ENCODE results near the gene SUCLA2.
"Not testable (repeated sequence)": the region's sequence is repeated elsewhere in the genome, so short reads cannot be mapped to it uniquely, and the experiment has no call there.

Gene SUCLA2

DNA sequence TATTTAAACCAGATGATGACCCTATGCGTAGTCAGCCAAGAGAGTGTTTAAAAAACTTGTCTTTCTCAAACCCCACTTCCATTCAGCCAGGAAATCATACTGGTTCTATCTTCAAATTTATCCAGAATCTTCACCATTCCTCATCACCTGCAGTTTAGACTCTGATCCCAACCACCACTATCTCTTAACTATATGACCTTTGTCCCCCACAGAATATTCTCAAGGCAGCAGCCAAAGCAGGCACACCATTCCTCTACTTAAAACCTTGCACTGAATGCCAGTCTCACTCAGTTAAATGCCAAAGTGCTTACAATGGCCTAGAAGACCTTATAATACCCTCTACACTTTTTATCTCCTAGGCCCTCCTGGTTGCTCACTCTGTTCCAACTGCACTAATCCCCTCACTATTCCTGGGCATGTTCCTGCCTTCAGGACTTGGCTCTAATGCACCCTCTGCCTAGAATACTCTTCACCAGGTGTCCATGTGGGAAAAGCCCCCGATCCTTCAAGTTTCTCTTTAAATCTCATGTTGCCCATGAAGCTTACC lies 10.1 kb downstream of the SUCLA2 start:
- DNase-seq, result no peak

DNA sequence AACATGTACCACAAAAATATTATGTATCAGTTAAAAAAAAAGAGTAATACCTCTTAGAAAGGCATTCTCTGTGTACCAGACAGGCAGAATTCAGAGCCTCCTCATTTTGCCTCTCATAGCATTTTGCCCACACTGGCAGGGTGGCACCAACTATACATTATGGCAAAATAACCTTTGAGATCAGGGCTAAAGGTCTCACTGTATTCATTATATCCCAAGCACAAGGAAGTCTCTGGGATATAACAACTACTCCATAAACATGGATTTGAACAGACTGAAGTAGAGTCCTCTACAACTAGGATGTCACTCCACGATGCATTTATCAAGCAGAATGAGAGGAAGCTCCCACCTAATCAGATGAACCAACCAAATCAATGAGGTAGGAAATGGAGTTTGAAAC lies 10.6 kb downstream of the SUCLA2 start:
- no peak for DNase-seq

DNA sequence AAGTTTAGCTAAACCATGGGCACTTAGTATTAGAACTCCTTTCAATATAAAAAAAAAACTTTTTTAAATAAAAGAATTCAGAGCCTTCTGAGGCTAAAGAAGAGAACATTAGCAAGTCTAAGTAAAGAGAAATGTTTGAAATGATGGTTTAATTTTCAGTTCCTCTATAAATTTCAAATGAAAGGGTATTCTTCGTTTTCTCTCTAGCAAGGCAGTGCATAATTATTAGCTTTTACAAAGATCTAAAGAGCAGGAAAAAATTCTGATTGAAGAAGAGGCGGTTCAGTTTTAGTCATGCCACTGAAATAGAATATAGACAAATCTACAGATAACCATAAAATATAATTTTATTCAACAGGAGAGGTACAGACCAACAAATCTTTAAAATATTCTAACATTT lies 18.0 kb downstream of the SUCLA2 start:
- DNase-seq, result no peak

DNA sequence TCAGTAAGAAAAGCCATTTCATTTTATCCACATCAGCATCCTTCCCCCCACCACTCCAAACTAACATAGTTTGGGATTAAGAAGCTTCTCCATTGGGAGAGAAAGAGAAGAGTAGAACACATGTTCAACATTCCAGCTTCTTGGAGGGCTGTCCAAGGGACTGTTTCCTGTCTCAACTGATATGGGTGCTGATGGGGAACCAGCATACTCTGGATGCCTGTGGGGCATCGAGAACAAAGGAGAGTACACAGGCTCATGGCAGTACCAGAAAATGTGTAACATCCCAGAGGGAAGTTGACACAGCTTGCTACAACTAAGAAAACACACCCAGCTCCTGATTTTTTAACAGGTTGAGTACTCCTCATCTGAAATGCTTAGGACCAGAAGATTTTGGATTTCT lies 24.7 kb downstream of the SUCLA2 start:
- DNase-seq, result no peak

DNA sequence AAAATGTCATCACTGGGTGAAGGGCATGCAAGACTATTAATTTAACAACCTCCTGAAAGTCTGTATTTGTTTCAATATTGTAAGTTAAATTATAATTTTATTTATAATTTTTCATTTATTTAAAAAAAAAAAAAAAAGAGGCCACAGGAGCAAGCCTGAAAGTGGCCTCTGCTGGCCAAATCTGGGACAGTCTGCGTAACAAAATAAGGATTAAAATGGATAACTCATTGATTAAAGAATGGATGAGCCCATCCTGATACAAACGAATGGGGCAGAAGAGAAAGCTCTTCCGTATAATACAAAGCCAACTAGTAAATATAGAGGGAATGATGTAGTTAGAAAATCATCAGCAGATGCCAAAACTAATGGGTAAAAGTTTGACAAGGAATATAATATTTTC lies 36.2 kb downstream of the SUCLA2 start:
- no peak for DNase-seq

DNA sequence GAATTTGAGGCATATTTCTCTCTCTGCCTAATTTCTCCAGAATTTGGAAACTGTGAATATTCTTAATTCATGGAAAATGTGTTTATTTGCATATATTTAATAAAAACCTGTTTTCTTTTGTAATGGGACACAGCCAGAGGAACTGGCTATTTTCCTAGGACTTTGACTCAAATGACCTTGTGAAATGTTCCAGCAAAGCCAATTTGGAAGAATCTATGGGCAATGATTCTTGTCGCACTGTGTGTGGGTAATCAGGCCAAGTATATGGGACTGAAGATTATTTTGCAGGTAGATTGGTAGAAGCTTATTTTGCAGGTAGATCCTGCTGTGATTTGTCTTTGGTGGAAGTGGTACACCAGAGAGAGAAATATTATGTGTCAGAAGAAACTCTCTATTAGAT lies 38.8 kb downstream of the SUCLA2 start:
- DNase-seq, result no peak

DNA sequence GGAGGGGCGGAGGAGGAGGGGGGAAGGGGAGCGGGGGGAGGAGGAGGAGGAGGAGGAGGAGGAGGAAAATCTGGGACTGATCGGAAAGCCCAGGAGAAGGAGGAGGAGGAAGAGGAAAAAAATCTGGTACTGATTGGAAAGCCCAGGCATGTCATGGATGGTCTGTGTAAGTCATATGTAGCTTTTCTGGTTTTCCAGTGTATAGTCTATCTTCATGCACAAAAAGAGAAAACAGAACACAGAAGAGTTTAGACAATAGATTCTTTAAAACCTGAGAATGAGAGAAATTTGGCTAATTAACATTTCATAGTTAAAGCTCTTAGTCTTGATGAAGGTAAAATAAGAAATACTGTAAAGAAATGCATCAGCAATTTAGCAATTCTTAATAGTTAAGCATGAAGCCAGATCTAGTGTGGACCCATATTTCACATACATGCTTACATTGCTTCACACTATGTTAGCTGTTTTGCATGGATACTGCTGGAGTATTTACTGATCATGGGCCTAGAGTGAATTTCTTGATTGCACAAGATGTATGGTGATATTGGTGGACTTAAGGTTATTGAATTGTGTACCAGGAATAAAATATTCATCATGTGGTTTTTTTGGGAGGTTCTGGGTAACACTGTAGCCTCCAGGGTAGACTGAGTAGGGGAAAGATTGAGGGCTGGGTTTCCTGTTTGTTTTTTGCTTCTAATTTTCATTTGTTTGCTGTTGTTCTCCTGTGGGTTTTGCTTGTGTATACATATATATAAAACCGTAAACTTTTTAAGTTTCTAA lies 41.4 kb downstream of the SUCLA2 start:
- no peak for DNase-seq

DNA sequence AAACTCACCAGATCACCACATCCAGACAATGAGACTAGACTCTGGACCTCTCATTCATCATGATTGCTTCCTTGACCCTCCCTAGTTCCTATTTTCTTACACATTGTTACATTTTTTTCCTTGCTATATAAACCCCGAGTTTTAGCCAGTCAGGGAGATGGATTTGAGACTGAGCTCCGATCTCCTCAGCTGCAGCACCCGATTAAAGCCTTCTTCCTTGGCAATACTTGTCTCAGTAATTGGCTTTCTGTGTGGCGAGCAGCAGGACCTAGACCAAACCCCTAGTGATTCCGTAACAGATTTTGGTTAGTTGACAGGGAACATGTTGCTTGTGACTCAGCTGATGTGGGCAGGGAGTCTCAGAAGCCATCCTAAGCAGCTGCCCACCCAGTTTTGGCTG lies 44.0 kb downstream of the SUCLA2 start:
- DNase-seq, result no peak

DNA sequence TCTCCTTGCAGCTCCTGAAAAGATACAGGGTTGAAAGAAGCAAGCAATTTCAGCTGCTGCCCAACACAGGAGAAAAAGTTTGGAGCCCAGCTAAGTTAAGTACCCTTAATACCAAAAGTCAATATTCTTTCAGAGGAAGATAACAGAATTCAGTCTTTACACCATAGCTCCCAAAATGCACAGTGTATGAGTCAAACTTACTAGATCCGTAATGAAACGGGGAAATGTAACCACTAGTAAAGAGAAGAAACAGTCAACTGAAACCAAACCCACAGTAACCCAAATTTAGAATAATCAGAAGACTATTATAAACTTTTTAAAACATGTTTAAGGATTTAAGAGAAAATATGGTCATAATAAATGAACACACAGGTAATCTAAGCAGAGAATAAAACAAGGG lies 45.2 kb downstream of the SUCLA2 start:
- DNase-seq, result no peak

DNA sequence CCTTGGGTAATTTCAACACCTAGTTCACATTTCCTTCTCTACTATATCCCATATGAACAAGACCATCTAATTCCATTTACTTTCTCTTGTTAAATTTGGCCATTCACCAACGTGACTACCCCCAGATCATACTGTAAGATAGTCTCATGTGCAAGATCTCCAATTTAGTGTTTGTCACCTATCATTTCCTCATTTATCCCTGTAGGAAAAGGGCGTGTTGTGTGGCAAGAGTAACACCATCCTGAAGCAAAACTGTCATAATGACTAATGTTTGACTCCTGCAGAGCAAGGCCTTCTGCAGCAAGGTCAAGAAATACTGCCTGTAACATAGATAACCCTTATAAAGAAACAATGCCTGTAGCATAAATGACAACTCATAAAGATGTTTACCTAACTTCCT lies 51.3 kb downstream of the SUCLA2 start:
- DNase-seq, result no peak

DNA sequence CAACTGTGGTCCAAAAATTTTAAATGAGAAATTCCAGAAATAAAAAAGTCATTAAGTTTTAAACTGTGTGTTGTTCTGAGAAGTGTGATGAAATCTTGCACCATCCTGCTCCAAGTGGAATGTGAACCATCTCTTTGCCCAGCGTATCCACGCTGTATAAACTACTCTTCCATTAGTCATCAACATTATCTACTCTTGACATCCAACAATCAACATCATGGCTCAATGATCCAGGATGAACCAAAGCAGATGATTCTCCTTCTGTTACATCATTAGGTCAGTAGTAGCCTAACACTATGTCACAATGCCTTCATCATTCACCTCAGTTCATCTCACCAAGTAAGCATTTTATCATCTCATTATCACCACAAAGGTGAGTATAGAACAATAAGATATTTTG lies 55.3 kb downstream of the SUCLA2 start:
- no peak for DNase-seq

DNA sequence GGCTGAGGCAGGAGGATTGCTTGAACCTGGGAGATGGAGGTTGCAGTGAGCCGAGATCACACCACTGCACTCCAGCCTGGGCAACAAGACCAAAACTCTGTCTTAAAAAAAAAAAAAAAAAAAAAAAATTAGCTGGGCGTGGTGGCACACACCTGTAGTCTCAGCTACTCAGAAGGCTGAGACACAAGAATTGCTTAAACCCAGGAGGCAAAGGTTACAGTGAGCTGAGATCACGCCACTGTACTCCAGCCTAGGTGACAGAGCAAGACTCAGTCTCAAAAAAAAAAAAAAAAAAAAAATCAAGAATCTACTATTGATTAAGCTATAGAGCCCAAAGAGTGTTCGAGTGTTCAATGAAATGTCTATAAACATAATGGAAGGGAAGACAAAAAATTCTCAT lies 55.9 kb downstream of the SUCLA2 start:
- DNase-seq, result not testable (repeated sequence)

DNA sequence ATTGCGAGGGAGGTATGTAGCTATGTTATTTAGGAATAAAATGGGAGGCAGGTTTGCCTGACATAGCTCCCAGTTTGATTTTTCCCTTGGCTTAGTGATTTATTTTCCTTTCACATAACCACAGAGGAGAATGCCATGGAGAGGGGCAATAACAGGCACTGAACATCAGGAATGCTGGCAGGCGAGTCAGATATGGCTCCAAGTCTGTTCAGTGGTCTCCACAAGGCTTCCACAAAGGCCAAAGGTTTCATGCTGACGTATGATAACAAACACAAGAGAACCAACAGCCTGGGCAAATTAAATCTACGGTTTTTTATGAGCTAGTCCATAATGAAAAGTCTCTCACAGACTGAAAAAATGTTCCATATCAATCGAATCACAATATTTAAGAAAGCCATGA lies 66.7 kb downstream of the SUCLA2 start:
- no peak for DNase-seq

DNA sequence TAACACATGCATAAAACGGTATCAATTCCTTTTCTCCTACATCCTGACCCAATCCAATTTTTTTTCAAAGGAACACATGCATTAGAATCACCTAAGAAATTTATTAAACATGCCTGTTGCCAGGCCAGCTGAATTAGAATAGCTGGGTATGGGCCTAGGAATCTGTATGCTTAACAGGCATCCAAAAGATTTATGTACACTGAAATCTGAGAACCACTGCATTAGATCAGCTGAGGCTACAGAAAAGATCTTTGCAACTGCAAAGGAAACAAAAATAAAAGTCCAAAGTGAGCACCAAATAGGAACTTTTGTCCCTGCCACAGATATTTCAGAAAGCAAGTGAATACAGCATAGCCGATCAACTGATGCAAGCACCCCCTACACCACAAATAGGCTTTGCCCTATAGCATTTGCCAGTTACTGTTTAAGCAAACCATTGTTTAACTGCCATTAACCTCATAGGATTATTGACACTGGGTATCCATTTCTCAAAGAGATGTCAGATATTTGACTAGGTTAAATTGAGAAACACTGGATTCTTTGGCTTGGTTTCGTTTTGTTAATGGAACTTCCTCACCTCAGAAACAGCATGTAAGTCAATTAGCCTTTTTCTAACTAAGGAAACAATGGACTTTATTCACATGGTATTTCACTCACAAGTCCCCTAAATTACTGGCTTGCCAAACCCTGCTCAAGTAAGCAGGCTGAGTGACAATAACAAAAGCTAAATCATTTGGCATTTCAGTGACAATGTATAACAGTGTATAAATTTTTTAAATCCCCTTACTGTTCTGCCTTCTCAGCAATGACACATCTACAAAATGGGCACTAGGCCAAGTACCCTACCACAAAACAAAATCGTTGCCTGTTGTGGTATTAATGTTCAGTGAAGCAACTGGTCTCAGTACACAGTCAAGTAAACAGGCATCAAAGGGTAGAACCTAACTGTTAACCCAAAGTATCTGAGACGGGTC lies 67.8 kb downstream of the SUCLA2 start:
- DNase-seq, result no peak

DNA sequence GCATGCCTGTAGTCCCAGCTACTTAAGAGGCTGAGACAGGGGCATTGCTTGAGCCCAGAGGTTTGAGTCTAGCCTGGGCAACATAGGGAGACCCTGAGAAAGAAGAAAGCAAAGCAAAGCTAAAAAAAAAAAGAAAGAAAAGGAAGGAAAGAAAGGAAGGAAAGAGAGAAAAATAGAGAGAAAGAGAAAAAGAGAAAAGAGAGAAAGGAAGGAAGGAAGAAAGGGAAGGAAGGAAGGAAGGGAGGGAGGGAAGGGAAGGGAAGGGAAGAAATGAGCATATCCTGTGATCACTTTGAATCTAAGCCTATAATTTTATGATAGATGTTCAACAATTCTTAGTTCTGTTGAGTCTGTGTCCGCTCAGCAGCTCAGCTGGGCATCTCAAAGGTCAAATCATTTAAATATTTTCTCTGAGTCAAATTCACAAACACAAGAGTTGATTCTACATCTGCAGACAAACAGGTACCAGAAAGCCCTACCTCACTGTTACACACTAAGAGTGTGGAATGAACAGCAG lies 70.4 kb downstream of the SUCLA2 start:
- DNase-seq, result no peak

DNA sequence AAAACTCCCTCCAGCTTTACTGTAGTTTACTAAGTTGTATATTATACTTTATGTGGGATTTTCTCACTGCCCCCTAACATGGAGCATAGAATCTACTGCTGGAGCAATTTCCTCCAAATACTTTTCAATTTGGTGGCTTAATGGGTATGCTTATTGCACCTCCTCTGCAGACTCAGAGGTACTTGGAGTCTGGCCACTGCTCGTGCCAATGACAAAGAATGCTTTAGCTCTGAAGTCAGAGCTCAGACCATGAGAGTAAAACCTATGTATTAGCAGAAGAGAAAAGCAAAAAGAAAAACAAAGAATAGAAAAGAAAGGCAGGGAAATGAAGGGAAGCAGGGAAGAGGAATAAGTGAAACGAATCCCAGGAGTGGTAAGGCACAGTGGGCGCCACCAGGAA lies 71.9 kb downstream of the SUCLA2 start:
- no peak for DNase-seq

DNA sequence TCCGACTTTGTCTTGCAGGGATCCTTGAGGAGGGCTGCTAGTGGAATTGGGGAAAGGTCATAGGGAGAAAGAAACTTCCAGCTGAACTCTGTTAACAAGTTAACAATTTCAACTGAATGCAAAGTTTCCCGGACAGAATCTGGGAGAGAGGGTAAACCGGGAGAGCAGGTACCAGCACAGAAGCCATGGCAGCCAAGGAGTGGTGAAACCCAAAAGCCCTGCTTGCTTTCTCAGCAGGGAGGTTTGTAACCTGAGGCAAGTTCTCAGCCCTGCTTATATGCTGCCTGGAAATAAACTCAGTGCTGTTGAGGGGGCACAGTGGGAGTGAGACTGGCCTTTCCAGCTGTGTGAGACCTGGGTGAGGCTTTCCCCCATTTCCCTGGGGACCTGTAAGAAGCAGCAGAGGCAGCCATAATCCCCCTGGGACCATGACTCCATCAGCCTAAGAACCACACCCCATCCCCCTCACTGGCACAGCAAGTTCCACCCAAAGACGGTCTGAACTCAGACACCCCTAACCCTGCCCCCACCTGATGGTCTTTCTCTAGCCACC lies 84.0 kb downstream of the SUCLA2 start:
- DNase-seq, result no peak

DNA sequence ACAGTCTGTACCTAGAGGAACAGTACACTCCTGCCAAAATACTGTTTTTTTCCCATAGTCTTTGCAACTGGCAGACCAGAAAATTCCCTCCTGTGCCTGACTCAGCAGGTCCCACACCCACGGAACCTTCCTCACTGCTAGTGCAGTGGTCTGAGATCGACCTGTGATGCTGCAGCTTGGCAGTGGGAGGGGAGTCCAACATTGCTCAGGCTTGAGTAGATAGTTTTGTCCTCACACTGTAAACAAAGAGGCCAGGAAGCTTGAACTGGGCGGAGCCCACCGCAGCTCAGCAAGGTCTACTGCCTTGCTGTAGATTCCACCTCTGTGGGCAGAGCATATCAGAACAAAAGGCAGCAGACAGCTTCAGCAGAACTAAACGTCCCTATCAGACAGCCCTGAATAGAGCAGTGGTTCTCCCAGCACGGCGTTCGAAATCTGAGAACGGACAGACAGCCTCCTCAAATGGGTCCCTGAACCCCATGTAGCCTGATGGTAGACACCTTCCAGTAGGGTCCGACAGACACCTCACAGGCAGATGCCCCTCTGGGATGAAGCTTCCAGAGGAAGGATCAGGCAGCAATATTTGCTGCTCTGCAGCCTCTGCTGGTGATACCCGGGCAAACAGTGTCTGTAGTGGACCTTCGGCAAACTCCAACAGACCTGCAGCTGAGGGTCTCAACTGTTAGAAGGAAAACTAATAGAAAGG lies 92.7 kb downstream of the SUCLA2 start:
- DNase-seq, result no peak

DNA sequence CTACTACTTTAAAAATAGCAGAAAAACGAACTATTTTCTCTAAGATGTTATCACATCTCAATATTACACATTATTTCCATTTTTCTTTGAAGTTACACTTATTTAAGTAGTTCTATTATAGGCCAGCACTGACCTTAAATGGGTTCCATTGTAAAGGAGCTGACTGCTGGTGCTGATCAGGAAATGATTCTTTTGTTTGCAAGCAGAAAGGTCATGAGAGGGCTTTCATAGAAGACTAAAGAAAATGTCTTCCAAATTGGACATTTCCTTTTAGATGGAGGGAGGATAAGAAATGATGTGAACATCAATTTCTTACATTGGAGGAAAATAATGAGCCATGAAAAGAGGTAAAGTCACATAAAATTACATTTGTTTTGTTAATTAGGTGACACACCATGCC lies 96.2 kb downstream of the SUCLA2 start:
- DNase-seq, result no peak

DNA sequence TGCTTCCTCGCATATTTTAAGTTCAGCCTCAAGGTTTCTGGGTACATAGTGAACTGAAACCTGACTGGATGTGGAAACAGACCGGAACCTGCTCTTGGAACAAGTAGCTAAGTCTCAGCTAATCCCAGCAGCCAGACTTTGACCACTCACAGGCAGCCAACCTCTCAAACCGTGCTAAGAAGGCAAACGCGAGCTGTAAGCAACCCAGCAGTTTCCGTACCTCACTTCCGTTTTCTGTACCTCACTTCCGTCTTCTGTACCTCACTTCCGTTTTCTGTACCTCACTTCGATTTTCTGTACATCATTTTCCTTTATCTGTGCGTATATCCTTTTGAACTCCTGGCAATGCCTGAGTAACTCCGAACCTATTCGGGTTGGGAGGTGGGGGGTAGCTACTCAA lies 96.8 kb downstream of the SUCLA2 start:
- no peak for DNase-seq

DNA sequence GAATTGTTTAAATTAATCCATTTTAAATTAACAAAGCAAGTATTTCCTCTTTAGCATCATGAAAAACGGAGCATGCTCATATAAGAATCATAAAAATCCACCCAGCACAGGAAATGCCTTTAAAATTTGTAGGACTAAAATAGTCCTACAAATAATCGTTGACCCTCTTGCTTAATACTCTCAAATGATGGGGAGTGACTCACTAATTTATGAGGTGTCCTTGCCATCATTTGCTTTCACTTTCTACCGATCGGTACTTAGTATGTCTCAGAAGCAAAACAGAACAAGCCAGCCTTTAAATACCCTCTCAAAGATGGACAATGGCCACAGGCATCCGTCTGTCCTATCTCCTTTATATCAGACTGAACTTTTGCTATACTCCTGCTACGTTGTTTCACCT lies 97.2 kb downstream of the SUCLA2 start:
- DNase-seq, result no peak

DNA sequence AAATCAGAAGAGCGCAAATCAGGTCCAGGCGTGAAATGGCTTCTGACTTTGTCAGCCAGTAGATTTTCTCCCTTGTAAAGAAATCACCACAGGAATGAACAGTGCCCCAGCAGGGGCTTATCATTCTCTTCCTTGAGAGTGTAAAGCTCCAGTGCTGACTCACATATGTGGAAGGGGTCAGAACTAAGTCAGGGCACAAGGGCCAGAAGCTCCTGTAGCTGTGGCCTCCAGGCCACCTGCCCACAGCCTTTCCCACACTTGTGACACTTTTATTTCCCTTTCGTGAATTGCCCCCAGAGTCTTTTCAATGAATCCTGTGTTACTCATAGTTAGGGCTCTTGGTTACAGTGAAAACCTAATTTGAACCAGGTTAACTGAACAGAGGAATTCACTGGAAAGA lies 99.6 kb downstream of the SUCLA2 start:
- no peak for DNase-seq

DNA sequence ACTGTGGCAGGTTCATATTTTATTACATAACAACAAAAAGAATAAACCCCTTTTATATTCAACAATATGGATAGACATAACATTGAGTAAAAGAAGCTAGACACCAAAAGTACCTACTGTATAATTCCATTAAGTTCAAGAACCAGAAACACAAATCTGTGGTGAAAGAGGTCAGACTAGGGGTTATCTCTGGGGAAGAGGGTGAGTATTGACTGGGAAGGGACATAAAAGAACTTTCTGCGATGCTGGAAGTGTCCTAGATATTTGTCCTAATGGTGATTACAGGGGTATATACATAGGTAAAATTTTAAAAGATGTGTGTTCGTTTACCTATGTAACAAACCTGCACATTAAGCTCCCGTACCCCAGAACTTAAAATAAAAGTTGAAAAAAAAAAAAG lies 103.0 kb downstream of the SUCLA2 start:
- DNase-seq, result no peak

Data from NCI-H446 (cell line).